MM.1S (cell line): ENCODE data around the gene SPATA21.

Experiments
- DNase-seq: peaks from one replicate; pipeline ENCODE4 v3.0.0-alpha.2; 2015
- H2AFZ ChIP-seq: fragments of 300-600 bp; sonication (generic); 2 replicates; pipeline ENCODE4 v1.6.0; 2016; ENCODE audit warnings: antibody characterized with exemption, low read length
- H3F3A ChIP-seq: fragments of 300-600 bp; sonication (generic); 2 replicates; pipeline ENCODE4 v1.6.1; 2016; ENCODE audit warnings: mild to moderate bottlenecking, antibody characterized with exemption, low read length, moderate library complexity, mixed read lengths; ENCODE audit not compliant: insufficient read depth
- H3K27ac ChIP-seq: fragments of 300-600 bp; sonication (generic); 2 replicates; pipeline ENCODE4 v1.5.1; 2016; ENCODE audit warnings: mild to moderate bottlenecking, low read length
- H3K27me3 ChIP-seq: fragments of 300-600 bp; sonication (generic); replicated peaks from 2 replicates; pipeline ENCODE4 v1.6.0; 2016; ENCODE audit warnings: low read length; ENCODE audit not compliant: insufficient read depth
- H3K36me3 ChIP-seq: fragments of 300-600 bp; sonication (generic); replicated peaks from 2 replicates; pipeline ENCODE4 v1.6.1; 2016; ENCODE audit warnings: mild to moderate bottlenecking, low read length, mixed read lengths; ENCODE audit not compliant: insufficient read depth
- H3K4me1 ChIP-seq: fragments of 300-600 bp; sonication (generic); 2 replicates; pipeline ENCODE4 v1.6.1; 2016; ENCODE audit warnings: low read length, mixed read lengths
- H3K4me2 ChIP-seq: fragments of 300-600 bp; sonication (generic); 2 replicates; pipeline ENCODE4 v1.6.0; 2016; ENCODE audit warnings: low read depth, low read length
- H3K4me3 ChIP-seq: fragments of 300-600 bp; sonication (generic); 2 replicates; pipeline ENCODE4 v1.5.1; 2016; ENCODE audit warnings: low read length, mixed read lengths
- H3K79me2 ChIP-seq: fragments of 300-600 bp; sonication (generic); 2 replicates; pipeline ENCODE4 v1.6.1; 2016; ENCODE audit warnings: mixed run types, low read length, mixed read lengths
- H3K9ac ChIP-seq: fragments of 300-600 bp; sonication (generic); 2 replicates; pipeline ENCODE4 v1.6.1; 2016; ENCODE audit warnings: low read length, mixed read lengths
- H3K9me2 ChIP-seq: fragments of 300-600 bp; sonication (generic); replicated peaks from 2 replicates; pipeline ENCODE4 v1.6.1; 2016; ENCODE audit warnings: mild to moderate bottlenecking, low read length, mixed read lengths; ENCODE audit not compliant: insufficient read depth
- H3K9me3 ChIP-seq: fragments of 300-600 bp; sonication (generic); replicated peaks from 2 replicates; pipeline ENCODE4 v1.6.1; 2016; ENCODE audit warnings: mild to moderate bottlenecking, low read length, mixed read lengths; ENCODE audit not compliant: insufficient read depth
- H4K20me1 ChIP-seq: fragments of 300-600 bp; sonication (generic); 2 replicates; pipeline ENCODE4 v1.6.1; 2016; ENCODE audit warnings: mild to moderate bottlenecking, low read length, moderate library complexity, mixed read lengths; ENCODE audit not compliant: insufficient read depth
- CTCF ChIP-seq: fragments of 300-600 bp; sonication (generic); IDR thresholded peaks from 2 replicates; pipeline ENCODE4 v1.5.1; 2016; ENCODE audit warnings: antibody characterized with exemption, low read length, mixed read lengths
- EZH2 ChIP-seq: fragments of 300-600 bp; sonication (generic); optimal IDR thresholded peaks from 2 replicates; pipeline ENCODE3; 2017; ENCODE audit warnings: low read depth, mild to moderate bottlenecking, antibody characterized with exemption, low read length, mixed read lengths
- EZH2phosphoT487 ChIP-seq: fragments of 300-600 bp; sonication (generic); IDR thresholded peaks from 2 replicates; pipeline ENCODE4 v1.6.1; 2018; ENCODE audit warnings: antibody characterized with exemption, low read length

Gene SPATA21

GRCh38 chr1:16410803-16411202, 26.4 kb downstream of the SPATA21 start:
- H3K9me3 ChIP-seq, result no peaks in the 10 kb centered on the region
- TF ChIP-seq CTCF, result no peak
- no peak for TF ChIP-seq EZH2
- no peak for TF ChIP-seq EZH2phosphoT487

GRCh38 chr1:16409536-16410152, 27.6 kb downstream of the SPATA21 start:
- Histone ChIP-seq H3K36me3 (no peaks in the 10 kb centered on the region), H3K4me3 (no peak overlapping the region), H4K20me1 (no peaks in the 10 kb centered on the region), H3K9ac (no peak overlapping the region), H3K9me2 (no peaks in the 10 kb centered on the region), H3F3A (no peaks in the 10 kb centered on the region), H2AFZ (no peak overlapping the region), H3K27me3 (peaks cover 23% of the 10 kb centered on the region), H3K4me2 (no peak overlapping the region), H3K4me1 (no peaks in the 10 kb centered on the region), H3K27ac (no peak overlapping the region), H3K79me2 (no peaks in the 10 kb centered on the region), H3K9me3 (no peaks in the 10 kb centered on the region)
- no peak for TF ChIP-seq CTCF
- TF ChIP-seq EZH2phosphoT487, result no peak
- TF ChIP-seq EZH2, result no peak
- no peak for DNase-seq

More at GRCh38 chr1:16410803-16411202, 26.4 kb downstream of the SPATA21 start:
- DNase-seq, result no peak
- H3K4me1 ChIP-seq, result no peaks in the 10 kb centered on the region
- no peak overlapping the region for H3K4me3 ChIP-seq
- H3K36me3 ChIP-seq, result no peaks in the 10 kb centered on the region
- H3K9me2 ChIP-seq, result no peaks in the 10 kb centered on the region
- H3K27ac ChIP-seq, result no peak overlapping the region
- H2AFZ ChIP-seq, result no peak overlapping the region
- peaks cover 23% of the 10 kb centered on the region for H3K27me3 ChIP-seq
- no peak overlapping the region for H3K4me2 ChIP-seq
- H3K9ac ChIP-seq, result no peak overlapping the region
- H4K20me1 ChIP-seq, result no peaks in the 10 kb centered on the region
- no peaks in the 10 kb centered on the region for H3K79me2 ChIP-seq
- H3F3A ChIP-seq, result no peaks in the 10 kb centered on the region

- no peaks in the 10 kb centered on the region for H3F3A ChIP-seq
- DNase-seq, result no peak
- no peak overlapping the region for H3K4me2 ChIP-seq
- no peaks in the 10 kb centered on the region for H3K9me2 ChIP-seq
- no peak overlapping the region for H2AFZ ChIP-seq
- H3K36me3 ChIP-seq, result no peaks in the 10 kb centered on the region
- H3K4me1 ChIP-seq, result no peaks in the 10 kb centered on the region
- no peaks in the 10 kb centered on the region for H3K9me3 ChIP-seq
- H3K79me2 ChIP-seq, result no peaks in the 10 kb centered on the region
- no peak overlapping the region for H3K27ac ChIP-seq
- H4K20me1 ChIP-seq, result no peaks in the 10 kb centered on the region
- no peak overlapping the region for H3K4me3 ChIP-seq
- no peak overlapping the region for H3K9ac ChIP-seq
- TF ChIP-seq EZH2phosphoT487 (no peak), CTCF (no peak), EZH2 (no peak)
- peaks cover 14% of the 10 kb centered on the region for H3K27me3 ChIP-seq
These were observed 30.4 kb downstream of the SPATA21 start for GRCh38 chr1:16406868-16407267.
